ENCODE results near the gene GCK.

GCK gene

GRCh38 chr7:44133295-44133694 is 55.9 kb downstream of the GCK start:
- Histone ChIP-seq H2AFZ (ENCODE audit: low read depth, low read length, severe bottlenecking) (no peak overlapping the region), H3K27me3 (ENCODE audit: low read length) (no peaks in the 10 kb centered on the region), H3K79me2 (ENCODE audit: insufficient read depth, low read length) (no peaks in the 10 kb centered on the region), H3K4me3 (ENCODE audit: insufficient read depth, low read length, poor library complexity, severe bottlenecking) (no peak overlapping the region), H3K4me2 (ENCODE audit: low read depth, low read length, poor library complexity, severe bottlenecking) (no peak overlapping the region), H3F3A (ENCODE audit: insufficient read depth) (no peaks in the 10 kb centered on the region), H3K9me3 (ENCODE audit: insufficient read depth, low read length) (no peaks in the 10 kb centered on the region), H3K36me3 (ENCODE audit: low read length) (no peaks in the 10 kb centered on the region), H3K27ac (ENCODE audit: low read depth, low read length) (no peak overlapping the region), H4K20me1 (ENCODE audit: low read depth, low read length) (no peaks in the 10 kb centered on the region), H3K9ac (ENCODE audit: low read length) (no peak overlapping the region), H3K9me2 (replicated peaks; ENCODE audit: insufficient read depth, low read length) (no peaks in the 10 kb centered on the region)
- TF ChIP-seq CTCF (IDR thresholded peaks at IDR 0.05; ENCODE audit: insufficient read depth, low read length, poor library complexity, severe bottlenecking) (no peak), EZH2phosphoT487 (conservative IDR thresholded peaks at IDR 0.05; ENCODE audit: low read length) (no peak)

GRCh38 chr7:44132039-44132438 is 57.2 kb downstream of the GCK start:
- Histone ChIP-seq H3K36me3 (ENCODE audit: low read length) (no peaks in the 10 kb centered on the region), H3K4me2 (ENCODE audit: low read depth, low read length, poor library complexity, severe bottlenecking) (no peak overlapping the region), H2AFZ (ENCODE audit: low read depth, low read length, severe bottlenecking) (no peak overlapping the region), H3F3A (ENCODE audit: insufficient read depth) (no peaks in the 10 kb centered on the region), H3K9ac (ENCODE audit: low read length) (no peak overlapping the region), H3K9me2 (replicated peaks; ENCODE audit: insufficient read depth, low read length) (no peaks in the 10 kb centered on the region), H3K4me3 (ENCODE audit: insufficient read depth, low read length, poor library complexity, severe bottlenecking) (no peak overlapping the region), H4K20me1 (ENCODE audit: low read depth, low read length) (no peaks in the 10 kb centered on the region), H3K9me3 (ENCODE audit: insufficient read depth, low read length) (no peaks in the 10 kb centered on the region), H3K27ac (ENCODE audit: low read depth, low read length) (no peak overlapping the region), H3K27me3 (ENCODE audit: low read length) (no peaks in the 10 kb centered on the region), H3K79me2 (ENCODE audit: insufficient read depth, low read length) (no peaks in the 10 kb centered on the region)
- TF ChIP-seq CTCF (IDR thresholded peaks at IDR 0.05; ENCODE audit: insufficient read depth, low read length, poor library complexity, severe bottlenecking) (no peak), EZH2phosphoT487 (conservative IDR thresholded peaks at IDR 0.05; ENCODE audit: low read length) (no peak)

GRCh38 chr7:44131173-44132029 is 57.8 kb downstream of the GCK start:
- Histone ChIP-seq H3K79me2 (ENCODE audit: insufficient read depth, low read length) (no peaks in the 10 kb centered on the region), H4K20me1 (ENCODE audit: low read depth, low read length) (no peaks in the 10 kb centered on the region), H3K9me2 (replicated peaks; ENCODE audit: insufficient read depth, low read length) (no peaks in the 10 kb centered on the region), H3K4me3 (ENCODE audit: insufficient read depth, low read length, poor library complexity, severe bottlenecking) (no peak overlapping the region), H3K9ac (ENCODE audit: low read length) (no peak overlapping the region), H3K9me3 (ENCODE audit: insufficient read depth, low read length) (no peaks in the 10 kb centered on the region), H3K27ac (ENCODE audit: low read depth, low read length) (no peak overlapping the region), H3K27me3 (ENCODE audit: low read length) (no peaks in the 10 kb centered on the region), H3F3A (ENCODE audit: insufficient read depth) (no peaks in the 10 kb centered on the region), H2AFZ (ENCODE audit: low read depth, low read length, severe bottlenecking) (no peak overlapping the region), H3K36me3 (ENCODE audit: low read length) (no peaks in the 10 kb centered on the region), H3K4me2 (ENCODE audit: low read depth, low read length, poor library complexity, severe bottlenecking) (no peak overlapping the region)
- TF ChIP-seq CTCF (IDR thresholded peaks at IDR 0.05; ENCODE audit: insufficient read depth, low read length, poor library complexity, severe bottlenecking) (no peak), EZH2phosphoT487 (conservative IDR thresholded peaks at IDR 0.05; ENCODE audit: low read length) (no peak)
